GM06990 (cell line): ENCODE measurements around the gene SLC4A9.

Experiments
- DNase-seq: peaks from one replicate; pipeline ENCODE4 v3.0.0-alpha.2; 2011; ENCODE audit not compliant: insufficient read length; ENCODE audit errors: extremely low read depth
- H3K27me3 ChIP-seq: replicated peaks from 2 replicates; pipeline ENCODE4 v1.6.0; 2011; ENCODE audit warnings: low read length; ENCODE audit not compliant: control insufficient read depth, insufficient read depth
- H3K36me3 ChIP-seq: 2 replicates; pipeline ENCODE4 v1.5.1; 2011; ENCODE audit warnings: low read length; ENCODE audit not compliant: control insufficient read depth, insufficient read depth
- H3K4me3 ChIP-seq: replicated peaks from 2 replicates; pipeline ENCODE4 v1.5.1; 2011; ENCODE audit warnings: low read depth, mild to moderate bottlenecking, control low read depth, low read length
- TF ChIP-seq, protein P1 (sequence below): IDR thresholded peaks from 2 replicates; pipeline ENCODE4 v1.5.1; 2011; ENCODE audit warnings: low read length, control low read depth, mild to moderate bottlenecking, inconsistent platforms; ENCODE audit not compliant: insufficient read depth, poor library complexity, severe bottlenecking

Gene SLC4A9

DNA sequence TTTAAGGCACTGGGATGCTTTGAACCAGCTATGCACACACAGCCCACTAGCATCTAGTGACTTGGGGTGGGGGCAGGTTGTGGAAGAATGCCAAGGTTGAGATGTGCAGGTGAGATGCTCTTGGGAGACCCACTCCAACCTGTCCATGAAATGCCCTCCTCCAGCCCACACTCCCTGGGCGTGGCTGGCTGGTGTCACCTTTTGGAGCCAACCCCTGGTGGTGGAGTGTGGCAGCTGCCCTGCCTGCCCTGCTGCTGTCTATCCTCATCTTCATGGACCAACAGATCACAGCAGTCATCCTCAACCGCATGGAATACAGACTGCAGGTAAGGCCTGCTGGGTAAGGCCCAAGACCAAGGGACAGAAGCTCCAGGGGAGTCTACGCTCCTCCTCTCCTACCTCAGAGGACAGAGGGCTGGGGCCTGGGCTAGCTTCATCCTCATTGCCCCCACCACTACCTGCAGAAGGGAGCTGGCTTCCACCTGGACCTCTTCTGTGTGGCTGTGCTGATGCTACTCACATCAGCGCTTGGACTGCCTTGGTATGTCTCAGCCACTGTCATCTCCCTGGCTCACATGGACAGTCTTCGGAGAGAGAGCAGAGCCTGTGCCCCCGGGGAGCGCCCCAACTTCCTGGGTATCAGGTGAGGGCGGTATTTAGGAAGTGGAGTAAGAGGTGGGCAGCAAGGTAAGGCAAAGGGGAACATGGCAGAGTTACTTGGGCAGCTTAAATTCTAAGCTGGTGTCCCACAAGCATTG lies 7.4 kb downstream of the SLC4A9 start:
- TF ChIP-seq, protein P1, sequence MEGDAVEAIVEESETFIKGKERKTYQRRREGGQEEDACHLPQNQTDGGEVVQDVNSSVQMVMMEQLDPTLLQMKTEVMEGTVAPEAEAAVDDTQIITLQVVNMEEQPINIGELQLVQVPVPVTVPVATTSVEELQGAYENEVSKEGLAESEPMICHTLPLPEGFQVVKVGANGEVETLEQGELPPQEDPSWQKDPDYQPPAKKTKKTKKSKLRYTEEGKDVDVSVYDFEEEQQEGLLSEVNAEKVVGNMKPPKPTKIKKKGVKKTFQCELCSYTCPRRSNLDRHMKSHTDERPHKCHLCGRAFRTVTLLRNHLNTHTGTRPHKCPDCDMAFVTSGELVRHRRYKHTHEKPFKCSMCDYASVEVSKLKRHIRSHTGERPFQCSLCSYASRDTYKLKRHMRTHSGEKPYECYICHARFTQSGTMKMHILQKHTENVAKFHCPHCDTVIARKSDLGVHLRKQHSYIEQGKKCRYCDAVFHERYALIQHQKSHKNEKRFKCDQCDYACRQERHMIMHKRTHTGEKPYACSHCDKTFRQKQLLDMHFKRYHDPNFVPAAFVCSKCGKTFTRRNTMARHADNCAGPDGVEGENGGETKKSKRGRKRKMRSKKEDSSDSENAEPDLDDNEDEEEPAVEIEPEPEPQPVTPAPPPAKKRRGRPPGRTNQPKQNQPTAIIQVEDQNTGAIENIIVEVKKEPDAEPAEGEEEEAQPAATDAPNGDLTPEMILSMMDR, result no peak
- no peaks in the 10 kb centered on the region for H3K36me3 ChIP-seq

DNA sequence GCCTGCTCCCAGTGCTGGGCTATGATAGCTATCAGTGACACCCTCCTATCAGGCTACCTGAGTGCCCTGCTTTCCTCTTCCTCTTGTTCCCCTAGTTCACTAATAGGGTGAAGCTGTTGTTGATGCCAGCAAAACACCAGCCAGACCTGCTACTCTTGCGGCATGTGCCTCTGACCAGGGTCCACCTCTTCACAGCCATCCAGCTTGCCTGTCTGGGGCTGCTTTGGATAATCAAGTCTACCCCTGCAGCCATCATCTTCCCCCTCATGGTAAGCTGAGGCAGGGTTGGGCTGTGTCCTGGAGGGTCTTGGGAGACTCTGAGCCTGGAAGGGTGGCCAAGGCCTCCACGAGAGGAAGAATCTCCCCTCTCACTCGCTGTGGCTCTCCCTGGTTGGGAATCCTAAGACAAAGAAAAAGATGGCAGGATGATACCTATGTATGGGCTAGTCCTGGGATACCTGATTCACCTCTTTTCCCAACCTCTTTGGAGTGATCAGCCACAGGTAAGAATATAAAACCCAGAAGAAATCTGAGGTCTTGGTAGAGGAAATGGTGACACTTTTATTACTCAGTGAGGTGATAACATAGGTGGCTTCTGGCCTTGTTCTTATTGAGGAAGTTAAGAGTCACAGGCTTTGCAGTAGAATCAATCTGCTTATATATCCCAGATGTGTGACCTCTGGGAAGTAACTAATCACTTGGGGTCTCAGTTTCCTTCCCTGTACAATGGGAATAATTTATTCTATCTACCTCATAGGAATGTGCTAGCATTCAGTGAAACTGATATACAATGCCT lies 11.6 kb downstream of the SLC4A9 start:
- Histone ChIP-seq H3K27me3 (no peaks in the 10 kb centered on the region), H3K36me3 (no peaks in the 10 kb centered on the region), H3K4me3 (no peak overlapping the region)
- DNase-seq, result no peak
- TF ChIP-seq, protein P1, result no peak

More for the DNA sequence above, 7.4 kb downstream of the SLC4A9 start:
- no peak for DNase-seq
- no peak overlapping the region for H3K4me3 ChIP-seq
- no peaks in the 10 kb centered on the region for H3K27me3 ChIP-seq

DNA sequence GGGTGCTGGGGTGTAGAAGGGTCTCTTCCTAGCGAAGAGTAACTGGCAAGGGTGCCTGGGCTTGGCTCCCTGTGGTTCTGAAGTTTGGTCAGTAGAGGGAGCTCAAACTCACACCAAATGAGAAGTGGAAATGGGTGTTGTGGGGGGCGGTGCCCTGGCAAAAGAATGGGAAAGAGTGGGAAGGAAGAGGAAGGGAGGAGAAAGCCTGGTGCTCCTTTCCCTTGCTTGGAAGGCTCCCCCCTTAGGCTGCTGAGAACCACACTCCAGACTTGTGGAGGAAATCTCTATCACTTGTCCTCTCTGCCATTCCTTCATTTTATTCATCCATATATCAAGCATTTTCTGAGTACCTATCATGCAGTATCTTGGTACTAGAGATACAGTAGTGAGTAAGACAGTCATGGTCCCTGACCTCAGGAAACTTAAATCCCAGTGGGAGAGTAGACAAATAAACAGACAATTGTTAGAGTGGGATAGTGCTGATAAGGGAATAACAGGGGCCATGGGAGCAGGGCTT lies 13.0 kb downstream of the SLC4A9 start:
- no peaks in the 10 kb centered on the region for H3K36me3 ChIP-seq
- H3K27me3 ChIP-seq, result no peaks in the 10 kb centered on the region
- no peak overlapping the region for H3K4me3 ChIP-seq
- TF ChIP-seq, protein P1, result peak; percentile 93
- DNase-seq, result no peak

DNA sequence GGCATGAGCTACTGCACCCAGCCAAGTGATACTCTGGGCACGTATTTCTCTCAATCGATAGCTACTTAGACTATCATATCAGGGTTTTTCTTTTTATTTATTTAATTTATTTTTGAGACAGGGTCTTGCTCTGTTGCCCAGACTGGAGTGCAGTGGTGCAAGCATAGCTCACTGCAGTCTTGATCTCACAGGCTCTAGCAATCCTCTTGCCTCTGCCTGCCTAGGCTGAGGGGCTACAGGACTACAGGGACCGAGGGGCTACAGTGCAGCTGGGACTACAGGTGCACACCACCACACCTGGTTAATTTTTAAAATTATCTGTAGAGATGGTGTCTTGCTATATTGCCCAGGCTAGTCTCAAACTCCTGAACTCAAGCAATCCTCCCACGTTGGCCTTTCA lies 21.4 kb downstream of the SLC4A9 start:
- Histone ChIP-seq H3K27me3 (no peaks in the 10 kb centered on the region), H3K4me3 (no peak overlapping the region), H3K36me3 (no peaks in the 10 kb centered on the region)
- TF ChIP-seq, protein P1, result no peak
- no peak for DNase-seq

DNA sequence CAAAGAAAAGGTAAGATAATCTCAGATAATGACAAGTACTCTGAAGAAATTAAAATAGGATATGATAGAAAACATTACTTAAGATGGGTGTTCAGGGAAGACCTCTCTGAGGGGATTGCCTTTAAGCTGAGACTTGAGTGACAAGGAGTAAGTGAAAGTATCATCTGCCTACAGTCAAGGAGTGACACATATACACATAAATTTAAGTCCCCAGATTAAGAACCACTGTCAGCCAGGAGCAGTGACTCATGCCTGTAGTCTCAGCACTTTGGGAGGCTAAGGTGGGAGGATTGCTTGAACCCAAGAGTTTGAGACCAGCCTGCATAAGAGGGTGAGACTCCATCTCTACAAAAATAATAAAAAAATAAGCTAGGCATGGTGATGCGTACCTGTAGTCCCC lies 22.0 kb downstream of the SLC4A9 start:
- Histone ChIP-seq H3K4me3 (no peak overlapping the region), H3K36me3 (no peaks in the 10 kb centered on the region), H3K27me3 (no peaks in the 10 kb centered on the region)
- TF ChIP-seq, protein P1, result no peak
- DNase-seq, result no peak
